Activated T-cell treated with anti-CD3 and anti-CD28 coated beads for 48 hours (primary cell): ENCODE measurements around the gene PPP1R13L.
"Not testable (repeated sequence)": the region's sequence is repeated elsewhere in the genome, so short reads cannot be mapped to it uniquely, and the experiment has no call there.

Source experiments
- DNase-seq: peaks from one replicate; pipeline ENCODE4 v3.0.0-alpha.2; 2020; ENCODE audit warnings: low read depth

Gene PPP1R13L

GRCh38 chr19:45404557-45405434 lies at the start of gene PPP1R13L:
PPP1R13L (minus strand) TSS chr19:45405069; CDS start chr19:45398318, 6,751 bp downstream.
- DNase-seq = peak; percentile 60

- no peak for DNase-seq
Measured at GRCh38 chr19:45451850-45452387, 47.0 kb upstream of the PPP1R13L start.

GRCh38 chr19:45451131-45451849 lies 46.4 kb upstream of the PPP1R13L start:
- DNase-seq = no peak

GRCh38 chr19:45450012-45450333 lies 45.1 kb upstream of the PPP1R13L start:
- no peak for DNase-seq

- no peak for DNase-seq
Measured at GRCh38 chr19:45448887-45449299, 44.0 kb upstream of the PPP1R13L start.

GRCh38 chr19:45448425-45448756 lies 43.5 kb upstream of the PPP1R13L start:
- no peak for DNase-seq

GRCh38 chr19:45446944-45447343 lies 42.1 kb upstream of the PPP1R13L start:
- DNase-seq = no peak

- no peak for DNase-seq
Measured at GRCh38 chr19:45446295-45446694, 41.4 kb upstream of the PPP1R13L start.

- DNase-seq = no peak
Measured at GRCh38 chr19:45445139-45445538, 40.3 kb upstream of the PPP1R13L start.

- DNase-seq = peak; percentile 78
Measured at GRCh38 chr19:45444318-45445041, 39.6 kb upstream of the PPP1R13L start.

GRCh38 chr19:45443462-45444317 lies 38.8 kb upstream of the PPP1R13L start:
- DNase-seq = peak; percentile 47

- no peak for DNase-seq
Measured at GRCh38 chr19:45442778-45443461, 38.1 kb upstream of the PPP1R13L start.

- no peak for DNase-seq
Measured at GRCh38 chr19:45442408-45442777, 37.5 kb upstream of the PPP1R13L start.

- DNase-seq = no peak
Measured at GRCh38 chr19:45440873-45441654, 36.2 kb upstream of the PPP1R13L start.

GRCh38 chr19:45440259-45440638 lies 35.4 kb upstream of the PPP1R13L start:
- DNase-seq = no peak

GRCh38 chr19:45439569-45440258 lies 34.8 kb upstream of the PPP1R13L start:
- DNase-seq = peak; percentile 81

- no peak for DNase-seq
Measured at GRCh38 chr19:45439190-45439568, 34.3 kb upstream of the PPP1R13L start.

- no peak for DNase-seq
Measured at GRCh38 chr19:45437328-45437727, 32.5 kb upstream of the PPP1R13L start.

GRCh38 chr19:45432543-45432942 lies 27.7 kb upstream of the PPP1R13L start:
- not testable (repeated sequence) for DNase-seq

GRCh38 chr19:45431008-45431407 lies 26.1 kb upstream of the PPP1R13L start:
- DNase-seq = not testable (repeated sequence)
